ENCODE data around the gene CTNNA2. TPM values are rescaled to one million over a fixed set of nuclear protein-coding genes. Genes with fewer than 3 reads are reported as not detected.
A peak's percentile ranks its signal among the peaks of the same experiment; 100 is the strongest.

Gene CTNNA2
- total RNA-seq, 1 donor from 2014 or later: 15.0 TPM

DNA sequence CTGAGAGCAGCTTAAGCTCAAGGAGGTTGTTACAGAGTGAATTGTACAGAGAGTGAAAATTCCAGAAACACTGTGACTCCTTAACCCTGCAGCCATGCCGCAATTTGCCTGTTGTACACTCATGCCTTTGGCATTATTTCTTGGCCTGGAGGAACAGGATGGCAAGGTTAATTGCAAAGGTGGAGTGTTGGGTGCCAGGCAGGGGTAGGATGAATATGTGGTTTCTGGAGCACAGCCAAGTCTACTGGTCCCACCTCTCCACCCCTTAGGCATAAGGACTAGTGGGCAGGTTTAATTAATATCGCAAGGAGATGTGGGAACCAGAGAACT lies 541.5 kb downstream of the CTNNA2 start:
- H3K27ac Mint-ChIP-seq: peak overlapping the region; percentile 6
- H3K4me3 Mint-ChIP-seq: no peak overlapping the region
- TF ChIP-seq, protein P1, sequence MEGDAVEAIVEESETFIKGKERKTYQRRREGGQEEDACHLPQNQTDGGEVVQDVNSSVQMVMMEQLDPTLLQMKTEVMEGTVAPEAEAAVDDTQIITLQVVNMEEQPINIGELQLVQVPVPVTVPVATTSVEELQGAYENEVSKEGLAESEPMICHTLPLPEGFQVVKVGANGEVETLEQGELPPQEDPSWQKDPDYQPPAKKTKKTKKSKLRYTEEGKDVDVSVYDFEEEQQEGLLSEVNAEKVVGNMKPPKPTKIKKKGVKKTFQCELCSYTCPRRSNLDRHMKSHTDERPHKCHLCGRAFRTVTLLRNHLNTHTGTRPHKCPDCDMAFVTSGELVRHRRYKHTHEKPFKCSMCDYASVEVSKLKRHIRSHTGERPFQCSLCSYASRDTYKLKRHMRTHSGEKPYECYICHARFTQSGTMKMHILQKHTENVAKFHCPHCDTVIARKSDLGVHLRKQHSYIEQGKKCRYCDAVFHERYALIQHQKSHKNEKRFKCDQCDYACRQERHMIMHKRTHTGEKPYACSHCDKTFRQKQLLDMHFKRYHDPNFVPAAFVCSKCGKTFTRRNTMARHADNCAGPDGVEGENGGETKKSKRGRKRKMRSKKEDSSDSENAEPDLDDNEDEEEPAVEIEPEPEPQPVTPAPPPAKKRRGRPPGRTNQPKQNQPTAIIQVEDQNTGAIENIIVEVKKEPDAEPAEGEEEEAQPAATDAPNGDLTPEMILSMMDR (conservative IDR thresholded peaks at IDR 0.05): no peak
- DNase-seq (ENCODE audit: extremely low spot score, unreplicated experiment): no peak
- H3K4me1 Mint-ChIP-seq (ENCODE audit: unreplicated experiment): peaks cover 27% of the 10 kb centered on the region
- no peaks in the 10 kb centered on the region for H3K36me3 Mint-ChIP-seq
- peaks cover 4% of the 10 kb centered on the region for H3K9me3 Mint-ChIP-seq
- peaks cover 8% of the 10 kb centered on the region for H3K27me3 Mint-ChIP-seq

DNA sequence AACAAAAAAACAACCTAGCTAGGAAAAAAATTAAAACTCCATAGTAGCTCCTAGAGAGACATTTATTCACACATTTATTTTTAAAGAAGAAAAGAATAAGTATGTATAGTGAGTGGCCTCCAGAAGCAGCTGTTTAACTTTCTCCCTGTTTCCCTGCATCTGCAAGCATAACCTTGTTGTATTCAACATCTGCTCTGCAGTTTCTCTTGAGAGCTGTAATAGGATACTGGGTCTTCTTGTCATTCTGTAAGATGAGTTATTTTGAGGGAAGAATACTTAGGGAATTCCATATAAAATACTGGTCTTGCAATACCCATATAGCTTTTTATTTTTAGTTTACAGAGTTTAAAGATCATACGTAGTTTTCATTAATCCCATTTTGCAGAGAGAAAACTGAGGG lies 545.1 kb downstream of the CTNNA2 start:
- TF ChIP-seq, protein P1 (conservative IDR thresholded peaks at IDR 0.05): no peak
- H3K36me3 Mint-ChIP-seq: no peaks in the 10 kb centered on the region
- DNase-seq (ENCODE audit: extremely low spot score, unreplicated experiment): no peak
- H3K9me3 Mint-ChIP-seq: peaks cover 4% of the 10 kb centered on the region
- no peak overlapping the region for H3K4me3 Mint-ChIP-seq
- no peak overlapping the region for H3K27ac Mint-ChIP-seq
- H3K4me1 Mint-ChIP-seq (ENCODE audit: unreplicated experiment): peaks cover 27% of the 10 kb centered on the region
- no peaks in the 10 kb centered on the region for H3K27me3 Mint-ChIP-seq

DNA sequence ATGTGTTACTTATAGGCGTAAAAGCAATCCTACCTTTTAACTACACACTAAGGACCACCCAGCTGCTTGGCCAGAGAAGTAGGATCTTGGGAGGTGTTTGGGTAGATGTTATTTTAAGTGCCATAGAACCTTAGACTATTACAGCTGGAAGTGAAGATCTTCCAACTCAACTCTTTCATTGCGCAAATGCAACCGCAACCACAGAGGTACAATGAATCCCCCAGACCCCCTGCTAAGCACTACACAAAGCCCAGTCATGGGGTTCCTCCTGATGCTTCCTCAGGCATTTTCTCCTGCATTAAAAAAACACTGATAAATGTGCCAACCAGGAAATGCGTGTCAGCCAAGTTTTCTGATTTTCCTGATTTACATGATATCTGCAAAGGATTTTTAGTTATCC lies 545.7 kb downstream of the CTNNA2 start:
- no peak for DNase-seq (ENCODE audit: extremely low spot score, unreplicated experiment)
- TF ChIP-seq, protein P1 (conservative IDR thresholded peaks at IDR 0.05): no peak
- Mint-ChIP-seq H3K27me3 (no peaks in the 10 kb centered on the region), H3K4me3 (no peak overlapping the region), H3K27ac (no peak overlapping the region), H3K4me1 (ENCODE audit: unreplicated experiment) (peaks cover 21% of the 10 kb centered on the region), H3K9me3 (peaks cover 4% of the 10 kb centered on the region), H3K36me3 (no peaks in the 10 kb centered on the region)

DNA sequence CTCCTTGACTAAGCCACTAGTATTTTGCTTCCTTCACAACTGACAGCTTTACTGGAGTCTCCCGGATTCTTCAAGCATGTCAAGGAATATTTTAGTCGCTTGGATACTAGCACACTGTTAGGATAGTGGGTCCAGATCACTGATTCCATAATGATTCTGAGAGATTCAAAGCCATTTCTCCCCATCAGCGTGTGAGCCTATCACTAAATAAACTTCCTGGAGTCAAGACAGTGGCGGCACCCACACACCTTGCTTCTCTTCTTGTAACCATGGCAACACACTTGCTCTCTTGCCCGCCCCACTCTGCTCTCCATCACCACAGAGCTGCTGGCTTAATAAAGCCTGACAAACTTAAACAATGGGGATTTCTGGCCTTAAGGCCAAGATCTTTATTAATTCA lies 546.6 kb downstream of the CTNNA2 start:
- Mint-ChIP-seq H3K27ac (no peak overlapping the region), H3K9me3 (peaks cover 3% of the 10 kb centered on the region), H3K4me3 (no peak overlapping the region), H3K4me1 (ENCODE audit: unreplicated experiment) (peaks cover 13% of the 10 kb centered on the region), H3K36me3 (no peaks in the 10 kb centered on the region), H3K27me3 (no peaks in the 10 kb centered on the region)
- DNase-seq (ENCODE audit: extremely low spot score, unreplicated experiment): no peak
- TF ChIP-seq, protein P1 (conservative IDR thresholded peaks at IDR 0.05): no peak

DNA sequence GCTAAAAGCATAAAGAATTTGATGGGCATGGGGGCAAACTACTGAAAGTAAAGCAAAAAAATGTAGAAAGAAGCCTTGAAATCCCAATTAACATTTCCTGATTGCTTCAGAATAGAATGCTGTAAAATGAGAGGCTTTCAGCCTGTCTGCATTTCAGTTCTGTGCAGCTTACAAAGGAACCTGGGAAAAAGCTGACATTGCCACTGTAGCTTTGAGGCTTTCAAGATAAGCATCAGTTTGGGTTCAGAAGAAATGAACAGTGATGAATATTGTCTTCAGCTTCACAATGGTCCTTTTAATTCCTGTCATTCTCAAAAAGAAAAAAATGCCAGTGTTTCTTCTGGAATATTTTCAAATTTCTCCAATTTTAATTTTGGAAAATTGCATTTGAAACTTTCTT lies 549.0 kb downstream of the CTNNA2 start:
- TF ChIP-seq, protein P1 (conservative IDR thresholded peaks at IDR 0.05): no peak
- H3K27me3 Mint-ChIP-seq: no peaks in the 10 kb centered on the region

DNA sequence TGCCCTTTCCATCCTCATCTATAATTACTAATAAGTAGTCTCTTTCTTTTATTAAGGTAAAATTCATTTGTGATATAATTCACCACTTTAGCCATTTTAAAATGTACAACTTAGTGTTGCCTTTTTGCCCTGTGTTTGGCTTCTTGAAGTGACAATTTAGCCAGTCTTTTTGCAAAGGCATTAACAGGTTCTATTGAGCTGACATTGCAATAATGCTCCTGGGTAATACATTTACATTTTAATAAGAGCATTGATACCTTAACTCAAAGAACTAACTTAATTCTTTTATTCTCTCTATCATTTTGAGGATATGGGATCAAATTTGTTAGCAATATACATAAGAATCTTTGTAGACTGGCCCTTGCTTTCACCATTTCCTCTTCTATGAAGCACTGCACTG lies 549.4 kb downstream of the CTNNA2 start:
- H3K36me3 Mint-ChIP-seq: no peaks in the 10 kb centered on the region
- no peaks in the 10 kb centered on the region for H3K27me3 Mint-ChIP-seq
- no peak overlapping the region for H3K4me3 Mint-ChIP-seq
- H3K9me3 Mint-ChIP-seq: no peaks in the 10 kb centered on the region
- TF ChIP-seq, protein P1 (conservative IDR thresholded peaks at IDR 0.05): no peak
- no peak for DNase-seq (ENCODE audit: extremely low spot score, unreplicated experiment)
- H3K4me1 Mint-ChIP-seq (ENCODE audit: unreplicated experiment): peaks cover 10% of the 10 kb centered on the region
- no peak overlapping the region for H3K27ac Mint-ChIP-seq

More for the DNA sequence above, 549.0 kb downstream of the CTNNA2 start:
- Mint-ChIP-seq H3K9me3 (no peaks in the 10 kb centered on the region), H3K4me3 (no peak overlapping the region), H3K4me1 (ENCODE audit: unreplicated experiment) (peaks cover 10% of the 10 kb centered on the region), H3K27ac (no peak overlapping the region), H3K36me3 (no peaks in the 10 kb centered on the region)
- DNase-seq (ENCODE audit: extremely low spot score, unreplicated experiment): no peak
